HG03439 (cell line): ENCODE measurements around the gene RHOB.

Experiments
- ATAC-seq: cut with Tn5 transposase; IDR thresholded peaks from one replicate; pipeline ENCODE4 v1.9.1; 2021; ENCODE audit warnings: mild to moderate bottlenecking, moderate library complexity; ENCODE audit not compliant: unreplicated experiment

The RHOB gene

DNA sequence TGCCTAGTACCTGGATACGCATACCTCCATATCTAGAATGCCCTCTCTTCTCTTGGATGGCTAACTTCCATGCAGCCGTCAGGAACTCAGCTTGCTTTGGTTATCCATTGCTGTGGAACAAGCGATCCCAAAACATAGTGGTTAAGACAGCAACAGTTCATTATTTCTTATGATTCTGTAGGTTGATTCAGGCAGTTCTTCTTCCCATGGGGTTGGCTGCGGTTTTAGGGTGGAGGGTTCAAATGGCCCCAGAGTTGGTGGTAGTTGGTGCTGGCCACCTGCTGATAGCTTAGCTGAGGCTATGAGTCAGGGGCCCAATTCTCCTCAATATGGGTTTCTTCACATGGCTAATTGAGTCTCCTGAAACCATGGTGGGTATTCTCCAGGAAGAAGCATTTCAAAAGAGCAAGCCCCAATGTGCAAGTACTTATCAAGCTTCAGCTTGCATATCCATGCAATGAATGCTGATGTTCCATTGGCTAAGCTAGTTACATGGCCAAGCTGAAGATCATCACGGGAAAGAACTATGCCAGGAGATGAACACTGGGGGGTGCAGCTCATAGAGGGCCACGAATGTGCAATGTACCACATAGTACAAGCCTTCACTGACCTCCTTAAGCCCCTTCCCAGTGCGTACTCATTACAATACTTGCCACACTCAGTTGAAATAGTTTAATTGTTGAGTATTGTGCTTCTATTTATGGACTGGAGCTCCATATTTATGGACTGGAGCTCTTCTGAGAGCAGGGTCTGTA is 10.0 kb upstream of the RHOB start:
- ATAC-seq: no peak

DNA sequence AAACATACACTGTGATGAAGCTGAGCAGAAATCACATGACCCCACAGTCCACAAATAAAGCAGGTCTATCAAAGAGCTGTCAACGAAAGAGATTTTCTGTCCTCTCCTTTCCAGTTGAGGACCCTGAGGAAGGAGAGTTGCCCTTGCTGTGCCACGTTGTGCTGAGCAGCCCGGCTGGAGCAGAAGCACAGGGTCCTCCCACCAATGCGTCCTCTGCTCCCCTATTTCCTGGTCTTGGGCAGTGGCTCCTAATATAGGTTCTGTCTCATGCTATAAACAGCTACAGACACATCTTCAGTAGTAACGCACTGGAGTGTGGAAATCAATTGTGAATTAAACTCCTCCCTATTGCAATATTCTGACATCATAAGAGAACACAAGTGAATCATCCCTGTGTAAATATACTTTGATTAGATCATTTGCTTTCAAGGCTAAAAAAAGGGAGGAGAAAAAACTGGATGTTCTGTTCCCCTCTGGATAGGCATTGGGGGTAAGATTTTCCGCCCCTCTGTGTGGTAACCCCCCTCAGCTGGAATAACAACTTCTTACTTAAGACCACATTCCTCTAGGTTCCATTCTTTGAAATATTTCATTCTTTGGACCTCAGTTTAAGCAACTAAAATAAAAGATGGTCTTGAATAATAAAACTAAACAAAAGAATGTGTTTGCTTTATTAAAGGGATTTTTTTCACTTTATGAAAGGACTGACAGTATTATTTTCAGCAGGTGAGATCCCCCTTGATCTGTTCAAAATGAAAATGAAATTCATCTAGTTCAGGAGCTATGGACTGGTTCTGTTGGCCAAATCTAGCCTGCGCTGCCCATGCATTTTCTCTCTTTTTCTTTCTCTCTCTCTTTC is 8.3 kb upstream of the RHOB start:
- ATAC-seq: no peak

DNA sequence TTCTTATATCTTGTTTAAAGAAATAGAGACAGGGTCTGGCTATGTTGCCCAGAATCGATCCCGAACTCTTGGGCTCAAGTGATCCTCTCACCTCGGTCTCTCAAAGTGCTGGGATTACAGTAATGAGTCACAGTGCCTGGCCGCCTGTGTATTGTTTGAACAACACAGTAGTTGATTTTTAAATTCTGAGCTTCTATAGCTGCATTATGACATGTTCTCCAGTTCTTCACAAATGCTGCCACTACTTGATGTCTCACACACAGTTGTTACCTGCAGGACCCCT is 7.7 kb upstream of the RHOB start:
- no peak for ATAC-seq

DNA sequence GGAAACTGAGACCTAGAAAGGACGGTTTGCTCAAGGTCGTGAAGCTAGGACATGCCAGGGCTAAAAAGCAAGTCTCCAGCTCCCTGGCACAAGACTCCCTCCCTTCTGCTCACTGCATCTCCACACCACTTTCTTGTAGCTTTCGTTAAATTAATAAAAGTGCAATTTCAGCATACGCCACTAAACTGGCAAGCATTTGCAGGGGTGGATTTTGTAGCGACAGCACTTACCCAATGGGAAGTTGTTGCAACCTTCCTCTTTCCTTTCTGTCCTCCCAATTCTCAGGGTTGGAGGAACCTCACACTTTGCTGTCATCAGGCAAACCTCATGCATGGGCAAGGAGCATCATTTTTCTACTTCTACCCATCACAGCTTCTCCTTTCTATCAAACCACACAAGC is 7.4 kb upstream of the RHOB start:
- no peak for ATAC-seq

DNA sequence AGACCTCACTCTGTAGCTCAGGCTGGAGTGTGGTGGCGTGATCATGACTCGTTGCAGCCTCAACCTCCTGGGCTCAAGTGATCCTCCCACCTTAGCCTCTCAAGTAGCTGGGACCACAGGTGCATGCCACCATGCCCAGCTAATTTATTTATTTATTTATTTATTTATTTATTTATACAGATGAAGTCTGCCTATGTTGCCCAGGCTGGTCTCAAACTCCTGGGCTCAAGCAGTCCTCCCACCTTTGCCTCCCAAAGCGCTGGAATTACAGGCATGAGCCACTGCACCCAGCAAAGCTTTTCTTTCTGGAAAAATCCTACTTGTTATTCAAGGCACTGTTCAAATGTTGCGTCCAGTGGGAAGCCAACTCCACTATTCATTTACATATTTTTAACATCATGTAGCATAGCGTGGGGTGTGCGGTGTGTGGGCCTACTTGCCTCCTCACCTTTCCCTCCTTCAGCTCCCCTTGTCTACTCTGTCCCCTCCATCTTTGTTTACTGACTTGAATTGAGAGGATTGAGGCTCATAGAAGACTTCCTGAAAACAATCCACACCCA is 6.8 kb upstream of the RHOB start:
- no peak for ATAC-seq

DNA sequence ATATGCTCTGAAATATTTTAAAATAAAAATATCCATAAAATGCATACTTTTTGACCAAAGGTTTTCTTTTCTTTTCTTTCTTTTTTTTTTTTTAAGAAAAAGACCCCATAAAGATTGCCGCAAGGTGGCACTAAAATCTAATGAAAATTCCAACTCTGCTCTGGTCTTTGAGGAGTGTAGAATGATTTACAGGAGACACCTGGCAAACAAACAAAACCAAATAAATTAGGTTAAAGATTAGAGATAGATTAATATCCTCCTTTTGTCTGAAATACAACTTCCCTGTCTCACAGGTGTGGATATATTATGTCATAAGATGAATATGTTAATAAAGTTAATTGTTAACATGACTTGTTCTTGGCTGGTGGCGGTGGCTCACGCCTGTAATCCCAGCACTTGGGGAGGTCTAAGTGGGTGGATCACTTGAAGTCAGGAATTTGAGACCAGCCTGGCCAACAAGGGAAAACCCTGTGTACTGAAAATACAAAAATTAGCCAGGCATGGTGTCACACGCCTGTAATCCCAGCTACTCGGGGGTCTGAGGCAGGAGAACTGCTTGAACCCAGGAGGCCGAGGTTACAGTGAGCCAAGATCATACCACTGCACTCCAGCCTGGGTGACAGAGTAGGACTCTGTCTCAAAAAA is 3.5 kb upstream of the RHOB start:
- ATAC-seq: no peak

DNA sequence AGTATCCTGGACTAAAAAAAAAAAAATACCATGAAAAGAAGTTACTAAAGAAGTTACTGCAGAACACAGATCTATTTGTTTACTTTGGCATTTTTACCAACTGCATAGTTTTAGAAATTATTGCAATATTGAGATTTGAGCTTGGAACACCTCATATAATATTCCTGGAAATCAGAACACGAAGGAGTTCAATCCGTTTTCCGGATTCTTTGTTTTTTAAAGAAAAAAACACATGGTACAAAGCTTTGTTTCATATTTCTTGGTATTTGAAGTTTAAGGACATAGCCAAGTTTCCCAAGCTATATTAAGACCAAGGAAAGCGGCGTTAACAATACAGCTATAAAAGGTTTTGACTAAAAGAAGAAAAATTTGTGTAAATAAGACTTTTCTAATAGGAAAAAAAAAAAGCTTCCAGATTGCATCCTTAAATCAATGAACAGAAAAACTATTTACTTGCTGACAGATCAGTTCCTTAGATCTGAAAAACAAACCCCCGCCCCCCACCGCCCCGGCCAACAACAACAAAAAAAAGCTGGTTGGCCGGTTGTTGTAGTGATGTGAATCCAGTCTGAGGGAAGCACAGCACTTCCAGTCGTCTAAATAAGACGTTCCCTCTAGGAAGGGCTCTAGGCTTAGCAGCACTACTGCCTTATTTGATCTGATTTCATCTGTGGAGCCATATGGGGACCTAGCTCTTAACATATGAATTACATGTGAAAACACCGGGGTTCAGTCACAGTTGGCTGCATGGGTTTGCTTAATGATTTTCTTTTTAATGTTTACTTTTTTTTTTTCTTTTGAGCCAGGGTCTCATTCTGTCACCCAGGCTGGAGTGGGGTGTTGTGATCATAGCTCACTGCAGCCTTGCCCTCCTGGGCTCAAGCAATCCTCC is 2.5 kb upstream of the RHOB start:
- ATAC-seq: no peak

DNA sequence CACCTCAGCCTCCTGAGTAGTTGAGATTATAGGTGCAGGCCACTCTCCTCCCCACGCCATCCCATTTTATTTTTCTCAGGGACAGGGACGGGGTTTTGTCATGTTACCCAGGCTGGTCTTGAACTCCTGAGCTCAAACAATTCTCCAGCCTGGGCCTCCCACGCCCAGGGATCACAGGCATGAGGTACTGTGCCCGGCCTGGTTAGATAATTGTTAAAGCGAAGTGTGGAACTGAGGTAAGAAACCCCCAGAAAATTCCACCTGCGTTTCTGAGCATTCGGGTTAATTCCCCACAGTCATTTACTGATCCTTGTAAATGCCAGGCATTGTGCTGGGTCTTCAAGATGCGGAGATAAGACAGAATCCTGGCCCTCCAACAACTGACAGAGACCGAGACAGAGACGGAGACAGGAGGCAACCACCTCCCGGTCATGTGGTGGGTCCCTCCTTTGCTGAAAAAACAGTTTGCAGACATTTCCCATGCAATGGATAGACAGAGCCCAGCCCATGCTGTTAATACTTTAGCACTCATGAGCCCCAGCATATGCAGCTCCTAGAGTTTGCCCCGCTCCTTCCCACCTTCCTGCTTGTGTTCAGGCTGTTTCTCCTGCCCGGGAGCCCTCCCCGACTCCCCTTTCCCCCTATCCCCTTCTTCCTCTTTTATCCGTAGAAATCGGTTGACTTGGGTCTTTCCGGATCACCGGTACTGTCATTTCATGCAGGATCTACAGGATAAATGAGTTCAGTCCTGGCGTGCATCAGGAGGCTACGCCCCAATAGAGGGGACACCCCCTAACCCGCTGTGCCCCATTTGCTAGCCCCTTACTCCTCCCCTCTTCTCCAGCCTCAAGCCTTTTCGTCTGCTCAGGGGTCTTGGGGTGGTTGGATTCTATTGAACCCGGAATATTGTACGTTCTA is 1.6 kb upstream of the RHOB start:
- ATAC-seq: no peak

DNA sequence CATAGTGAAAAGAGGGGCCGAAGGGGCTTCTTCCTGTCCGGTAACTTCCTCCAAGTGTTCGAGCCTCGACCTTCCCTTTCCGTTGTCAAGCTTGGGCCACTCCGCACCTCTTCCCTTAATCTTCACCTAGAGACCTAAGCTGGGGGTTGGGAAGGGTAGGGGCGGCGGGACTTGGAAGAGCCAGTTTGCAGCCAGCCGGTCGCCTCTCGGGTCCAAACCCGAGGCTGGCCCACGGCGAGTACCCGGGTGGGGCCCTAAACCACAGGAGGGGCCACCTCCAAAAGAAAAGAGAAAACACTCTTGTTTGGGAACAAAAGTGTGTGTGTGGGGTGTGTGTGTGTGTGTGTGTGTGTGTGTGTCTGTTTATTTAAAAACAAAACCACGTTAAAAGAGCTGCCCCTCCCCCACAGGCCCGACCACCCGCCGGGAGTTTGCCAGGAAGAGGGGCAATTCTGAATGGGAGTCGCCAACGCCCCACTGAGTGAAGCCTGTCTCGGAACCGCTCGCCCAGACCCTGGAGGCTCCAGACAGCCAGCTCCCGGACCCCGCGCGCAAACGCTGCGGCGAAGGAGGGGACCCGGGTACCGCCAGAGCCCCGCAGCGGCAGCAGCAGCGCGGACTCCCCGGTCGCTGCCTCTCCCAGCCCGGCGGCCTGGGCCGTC is 488 bp upstream of the RHOB start:
- no peak for ATAC-seq

DNA sequence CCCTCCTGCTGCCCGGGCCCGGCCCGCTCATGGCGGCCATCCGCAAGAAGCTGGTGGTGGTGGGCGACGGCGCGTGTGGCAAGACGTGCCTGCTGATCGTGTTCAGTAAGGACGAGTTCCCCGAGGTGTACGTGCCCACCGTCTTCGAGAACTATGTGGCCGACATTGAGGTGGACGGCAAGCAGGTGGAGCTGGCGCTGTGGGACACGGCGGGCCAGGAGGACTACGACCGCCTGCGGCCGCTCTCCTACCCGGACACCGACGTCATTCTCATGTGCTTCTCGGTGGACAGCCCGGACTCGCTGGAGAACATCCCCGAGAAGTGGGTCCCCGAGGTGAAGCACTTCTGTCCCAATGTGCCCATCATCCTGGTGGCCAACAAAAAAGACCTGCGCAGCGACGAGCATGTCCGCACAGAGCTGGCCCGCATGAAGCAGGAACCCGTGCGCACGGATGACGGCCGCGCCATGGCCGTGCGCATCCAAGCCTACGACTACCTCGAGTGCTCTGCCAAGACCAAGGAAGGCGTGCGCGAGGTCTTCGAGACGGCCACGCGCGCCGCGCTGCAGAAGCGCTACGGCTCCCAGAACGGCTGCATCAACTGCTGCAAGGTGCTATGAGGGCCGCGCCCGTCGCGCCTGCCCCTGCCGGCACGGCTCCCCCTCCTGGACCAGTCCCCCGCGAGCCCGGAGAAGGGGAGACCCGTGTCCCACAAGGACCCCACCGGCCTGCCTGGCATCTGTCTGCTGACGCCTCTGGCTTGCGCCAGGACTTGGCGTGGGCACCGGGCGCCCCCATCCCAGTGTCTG is 767 bp downstream of the RHOB start:
- peak; percentile 12 for ATAC-seq

DNA sequence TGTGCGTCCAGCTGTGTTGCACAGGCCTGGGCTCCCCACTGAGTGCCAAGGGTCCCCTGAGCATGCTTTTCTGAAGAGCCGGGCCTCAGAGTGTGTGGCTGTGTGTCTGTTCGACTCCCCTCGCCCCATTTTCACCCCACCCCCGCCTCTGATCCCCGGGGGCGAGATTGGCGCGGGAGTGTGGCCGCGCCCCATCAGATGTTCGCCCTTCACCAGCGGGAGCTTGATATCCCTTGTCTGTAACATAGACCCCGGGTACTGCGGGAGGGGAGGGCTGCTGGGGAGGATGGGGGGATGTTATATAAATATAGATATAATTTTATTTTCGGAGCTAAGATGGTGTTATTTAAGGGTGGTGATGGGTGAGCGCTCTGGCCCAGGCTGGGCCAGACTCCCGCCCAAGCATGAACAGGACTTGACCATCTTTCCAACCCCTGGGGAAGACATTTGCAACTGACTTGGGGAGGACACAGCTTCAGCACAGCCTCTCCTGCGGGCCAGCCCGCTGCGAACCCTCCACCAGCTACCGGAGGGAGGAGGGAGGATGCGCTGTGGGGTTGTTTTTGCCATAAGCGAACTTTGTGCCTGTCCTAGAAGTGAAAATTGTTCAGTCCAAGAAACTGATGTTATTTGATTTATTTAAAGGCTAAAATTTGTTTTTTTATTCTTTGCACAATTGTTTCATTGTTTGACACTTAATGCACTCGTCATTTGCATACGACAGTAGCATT is 1.5 kb downstream of the RHOB start:
- ATAC-seq: no peak

DNA sequence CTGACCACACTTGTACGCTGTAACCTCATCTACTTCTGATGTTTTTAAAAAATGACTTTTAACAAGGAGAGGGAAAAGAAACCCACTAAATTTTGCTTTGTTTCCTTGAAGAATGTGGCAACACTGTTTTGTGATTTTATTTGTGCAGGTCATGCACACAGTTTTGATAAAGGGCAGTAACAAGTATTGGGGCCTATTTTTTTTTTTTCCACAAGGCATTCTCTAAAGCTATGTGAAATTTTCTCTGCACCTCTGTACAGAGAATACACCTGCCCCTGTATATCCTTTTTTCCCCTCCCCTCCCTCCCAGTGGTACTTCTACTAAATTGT is 2.1 kb downstream of the RHOB start:
- ATAC-seq: no peak

DNA sequence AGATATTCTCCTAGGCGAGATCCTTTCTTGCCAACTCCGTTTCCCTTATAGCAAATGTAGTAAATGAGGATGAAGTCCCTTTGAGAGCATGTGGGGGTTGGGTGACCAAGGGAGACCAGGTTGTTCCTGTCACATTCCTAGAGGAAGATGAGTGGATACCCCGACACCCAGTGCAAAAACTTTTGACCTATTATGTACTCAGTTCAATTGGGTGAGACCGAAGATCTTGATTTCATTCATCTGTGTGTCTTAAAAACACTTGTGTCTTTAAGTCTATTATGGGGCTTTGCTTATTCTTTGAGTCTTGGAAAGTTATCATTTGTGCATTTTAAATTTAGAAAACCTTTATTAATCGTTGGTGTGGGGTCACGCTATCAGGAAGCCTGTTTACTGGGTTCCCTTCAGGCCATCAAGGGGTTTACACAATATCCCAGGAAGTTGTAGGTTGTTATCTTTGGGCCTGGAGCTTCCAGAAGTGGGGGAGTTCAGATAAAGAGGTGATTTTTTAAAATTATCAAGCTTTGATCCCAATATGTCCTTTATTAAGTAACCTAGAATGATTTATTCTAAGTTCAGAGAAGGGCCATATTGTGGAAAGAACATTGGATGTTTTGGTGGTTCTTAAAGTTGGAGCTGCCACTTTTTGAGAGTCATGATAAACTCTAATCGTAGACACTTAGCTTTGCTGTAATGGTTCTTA is 2.8 kb downstream of the RHOB start:
- no peak for ATAC-seq

DNA sequence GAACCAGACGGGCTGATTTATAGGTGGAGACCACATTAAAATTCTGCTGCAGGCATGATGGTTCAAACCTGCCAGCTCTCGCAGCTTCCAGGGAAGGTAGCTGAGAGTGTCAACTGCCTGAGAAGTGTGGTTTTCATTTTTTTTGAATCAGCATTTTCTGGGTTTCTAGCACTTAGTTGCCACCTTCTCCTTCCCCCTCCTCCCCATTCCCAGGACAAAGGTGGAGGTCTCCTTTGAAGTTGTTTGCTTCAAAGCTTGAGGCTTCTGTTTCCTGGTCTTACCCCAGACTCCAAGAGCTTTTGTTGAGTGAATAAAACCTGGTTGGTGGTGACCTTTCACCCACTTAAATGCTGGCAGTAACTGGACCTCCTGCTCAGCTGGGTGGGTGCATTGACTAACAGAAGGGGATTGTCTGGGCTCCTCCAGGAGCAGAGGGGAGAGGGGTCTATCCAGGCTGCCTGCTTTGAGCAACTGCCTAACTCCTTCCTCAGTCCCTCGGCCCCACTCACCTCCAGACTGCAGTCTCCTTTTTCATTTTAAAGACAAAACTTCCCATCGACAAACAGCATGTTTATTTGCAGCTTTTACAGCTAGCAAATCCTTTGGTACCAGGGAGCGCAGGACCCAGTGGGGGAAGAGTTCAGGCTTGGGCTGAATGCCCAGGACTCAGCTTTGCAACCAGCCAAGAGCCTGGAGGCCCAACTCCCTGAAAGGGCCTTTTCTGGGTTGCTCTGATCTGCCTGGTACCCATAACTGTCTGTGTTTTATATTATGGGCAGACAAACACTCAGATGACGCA is 3.5 kb downstream of the RHOB start:
- no peak for ATAC-seq

DNA sequence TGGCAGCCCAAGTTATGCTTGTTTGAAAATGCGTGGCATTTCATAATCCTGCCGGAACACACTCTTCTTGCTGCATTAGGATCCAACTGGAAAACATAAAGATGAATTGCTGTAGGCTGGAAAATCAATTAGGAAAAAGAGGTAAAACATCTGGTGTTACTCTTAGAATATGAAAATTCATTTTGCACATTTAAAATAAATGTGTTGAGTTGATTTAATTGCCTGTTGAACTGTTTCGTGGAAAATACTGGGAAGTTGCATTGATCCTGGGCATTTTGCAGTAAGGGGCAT is 4.1 kb downstream of the RHOB start:
- no peak for ATAC-seq

DNA sequence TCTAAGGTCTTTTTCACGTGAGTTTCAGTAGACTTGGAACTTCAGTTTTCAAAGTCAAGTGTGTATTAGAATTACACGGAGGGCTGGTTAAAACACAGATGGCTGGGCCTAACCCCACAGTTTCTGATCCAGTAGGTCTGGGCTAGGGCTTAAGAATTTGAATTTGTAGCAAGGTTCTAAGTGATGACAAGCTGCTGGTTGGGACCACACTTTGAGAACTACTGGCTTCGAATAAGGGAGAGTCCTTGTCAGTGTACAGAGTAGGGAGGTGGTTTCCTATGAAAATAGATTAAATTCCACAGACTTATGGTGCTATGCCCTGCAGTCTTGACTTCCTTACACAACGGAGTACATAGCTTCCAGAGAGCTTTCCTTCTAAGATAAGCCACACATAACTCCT is 4.5 kb downstream of the RHOB start:
- ATAC-seq: no peak
